MG63 (cell line): ENCODE measurements around the gene ALOX15. TPM values are rescaled to one million over a fixed set of nuclear protein-coding genes. Genes with fewer than 3 reads are reported as not detected.
A peak's percentile ranks its signal among the peaks of the same experiment; 100 is the strongest.
"Not testable (repeated sequence)": the region's sequence is repeated elsewhere in the genome, so short reads cannot be mapped to it uniquely, and the experiment has no call there.

Experiments
- DNase-seq: peaks from one replicate; pipeline ENCODE4 v3.0.0-alpha.2; 2020
- H3K27me3 ChIP-seq: fragments of 250-450 bp; sonication (Bioruptor Pico); 2 replicates; pipeline ENCODE4 v1.5.1; 2020; ENCODE audit warnings: mild to moderate bottlenecking, moderate library complexity
- H3K36me3 ChIP-seq: fragments of 250-450 bp; sonication (Bioruptor Pico); 2 replicates; pipeline ENCODE4 v1.5.1; 2020; ENCODE audit warnings: mild to moderate bottlenecking, moderate library complexity
- H3K4me3 ChIP-seq: fragments of 250-450 bp; sonication (Bioruptor Pico); 2 replicates; pipeline ENCODE4 v1.5.1; 2020; ENCODE audit warnings: mild to moderate bottlenecking, moderate library complexity
- H3K9me3 ChIP-seq: fragments of 250-450 bp; sonication (Bioruptor Pico); 2 replicates; pipeline ENCODE4 v1.5.1; 2020; ENCODE audit warnings: mild to moderate bottlenecking, moderate library complexity
- total RNA-seq: library from RNA; depleted of rRNA; stranded (reverse); fragments of >200 nt; shearing (Covaris generic); gene quantifications from 2 replicates; pipeline ENCODE4 v1.2.3, GENCODE V29; 2014; ENCODE audit warnings: low replicate concordance

ALOX15 gene
- total RNA-seq, 1 experiment from 2014 or later: not detected

DNA sequence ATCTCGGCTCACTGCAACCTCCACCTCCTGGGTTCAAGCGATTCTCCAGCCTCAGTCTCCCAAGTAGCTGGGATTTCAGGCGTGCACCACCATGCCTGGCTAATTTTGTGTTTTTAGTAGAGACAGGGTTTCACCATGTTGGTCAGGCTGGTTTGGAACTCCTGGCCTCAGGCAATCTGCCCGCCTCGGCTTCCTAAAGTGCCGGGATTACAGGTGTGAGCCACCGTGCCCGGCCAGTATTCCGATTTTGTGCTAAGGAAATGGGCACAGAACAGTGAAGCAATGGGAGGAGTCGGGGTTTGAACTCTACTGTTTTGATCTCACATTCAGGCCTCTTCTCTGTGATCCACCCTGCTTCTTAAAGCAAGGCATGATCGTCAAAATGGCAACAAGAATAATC, 36.7 kb downstream of the ALOX15 start:
- not testable (repeated sequence) for H3K4me3 ChIP-seq, DNase-seq, H3K27me3 ChIP-seq, H3K36me3 ChIP-seq, H3K9me3 ChIP-seq

DNA sequence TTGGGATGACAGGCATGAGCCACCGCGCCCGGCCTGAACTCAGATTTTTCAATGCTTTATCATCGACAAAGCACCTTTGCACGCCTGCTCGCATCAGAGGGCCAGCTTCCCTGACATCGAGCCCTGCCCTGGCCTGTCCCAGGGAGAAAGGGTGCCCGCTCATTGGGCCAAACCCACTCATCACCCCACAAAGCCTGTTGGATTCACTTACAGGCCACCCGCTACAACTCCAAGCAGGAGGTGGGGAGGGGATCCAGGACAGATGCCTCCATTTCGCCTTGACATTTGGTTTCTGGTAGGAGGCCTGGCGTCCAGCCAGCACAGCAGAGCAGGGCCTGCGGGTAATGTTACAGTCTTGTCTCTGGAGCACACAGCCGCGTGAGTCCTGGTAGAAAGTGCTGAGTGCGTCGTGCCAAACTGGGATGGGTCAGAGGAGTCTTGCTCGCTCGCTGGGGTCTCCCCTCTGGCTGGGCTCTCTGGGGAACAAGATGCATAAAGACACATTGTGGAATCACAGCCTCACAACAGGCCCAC, 37.3 kb downstream of the ALOX15 start:
- DNase-seq: no peak
- Histone ChIP-seq H3K27me3 (no peaks in the 10 kb centered on the region), H3K9me3 (no peaks in the 10 kb centered on the region), H3K4me3 (no peak overlapping the region), H3K36me3 (no peaks in the 10 kb centered on the region)

DNA sequence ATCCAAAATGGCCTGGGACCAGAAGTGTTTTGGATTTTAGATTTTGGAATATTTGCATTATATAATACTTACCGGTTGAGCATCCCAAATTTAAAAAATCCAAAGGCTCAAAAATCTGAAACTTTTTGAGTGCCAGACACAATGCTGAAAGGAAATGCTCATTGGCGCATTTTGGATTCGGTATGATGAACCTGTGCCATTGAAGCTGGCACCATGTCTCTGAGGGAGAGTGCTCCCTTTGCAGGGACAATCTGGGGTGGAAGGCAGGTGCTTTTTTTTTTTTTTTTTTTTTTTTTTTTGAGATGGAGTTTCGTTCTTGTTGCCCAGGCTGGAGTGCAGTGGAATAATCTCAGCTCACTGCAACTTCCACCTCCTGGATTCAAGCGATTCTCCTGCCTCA, 39.4 kb downstream of the ALOX15 start:
- Histone ChIP-seq H3K9me3 (no peaks in the 10 kb centered on the region), H3K36me3 (no peaks in the 10 kb centered on the region), H3K27me3 (no peaks in the 10 kb centered on the region), H3K4me3 (no peak overlapping the region)
- no peak for DNase-seq

DNA sequence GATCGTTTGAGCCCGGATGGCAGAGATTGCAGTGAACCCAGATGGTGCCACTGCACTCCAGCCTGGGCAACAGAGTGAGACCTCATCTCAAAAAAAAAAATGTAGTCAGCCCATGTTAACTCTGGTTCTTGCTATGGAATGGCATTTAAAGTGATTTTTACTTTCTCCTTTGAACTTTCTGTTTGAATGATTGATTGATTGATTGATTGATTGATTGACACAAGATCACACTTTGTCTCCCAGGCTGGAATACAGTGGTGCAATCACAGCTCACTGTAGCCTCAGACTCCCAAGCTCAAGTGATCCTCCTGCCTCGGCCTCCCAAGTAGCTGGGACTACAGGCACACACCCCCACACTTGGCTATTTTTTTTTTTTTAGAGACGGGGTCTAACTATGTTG, 40.2 kb downstream of the ALOX15 start:
- Histone ChIP-seq H3K36me3 (no peaks in the 10 kb centered on the region), H3K4me3 (no peak overlapping the region), H3K9me3 (no peaks in the 10 kb centered on the region), H3K27me3 (no peaks in the 10 kb centered on the region)
- no peak for DNase-seq

DNA sequence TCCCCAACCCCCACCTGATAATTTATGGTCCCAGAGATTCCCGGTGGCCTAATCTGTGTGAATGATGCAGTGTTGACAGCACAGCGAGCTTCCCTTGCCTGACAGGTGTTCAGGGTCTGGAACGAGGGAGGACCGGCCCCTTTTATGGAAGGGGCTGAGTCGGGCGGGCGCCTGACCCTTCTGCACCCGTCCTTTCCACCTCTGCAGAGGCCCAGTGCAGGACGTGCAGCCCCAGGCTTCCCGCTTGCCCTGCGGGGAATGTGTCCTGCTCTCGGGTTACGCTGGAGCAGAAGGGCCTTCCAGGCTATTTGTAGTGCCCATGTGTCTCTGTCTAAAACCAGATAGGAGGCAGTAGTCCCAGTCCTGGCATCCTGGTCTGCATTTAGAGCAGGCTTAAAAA, 40.9 kb downstream of the ALOX15 start:
- Histone ChIP-seq H3K27me3 (no peaks in the 10 kb centered on the region), H3K9me3 (no peaks in the 10 kb centered on the region), H3K36me3 (no peaks in the 10 kb centered on the region), H3K4me3 (no peak overlapping the region)
- no peak for DNase-seq

DNA sequence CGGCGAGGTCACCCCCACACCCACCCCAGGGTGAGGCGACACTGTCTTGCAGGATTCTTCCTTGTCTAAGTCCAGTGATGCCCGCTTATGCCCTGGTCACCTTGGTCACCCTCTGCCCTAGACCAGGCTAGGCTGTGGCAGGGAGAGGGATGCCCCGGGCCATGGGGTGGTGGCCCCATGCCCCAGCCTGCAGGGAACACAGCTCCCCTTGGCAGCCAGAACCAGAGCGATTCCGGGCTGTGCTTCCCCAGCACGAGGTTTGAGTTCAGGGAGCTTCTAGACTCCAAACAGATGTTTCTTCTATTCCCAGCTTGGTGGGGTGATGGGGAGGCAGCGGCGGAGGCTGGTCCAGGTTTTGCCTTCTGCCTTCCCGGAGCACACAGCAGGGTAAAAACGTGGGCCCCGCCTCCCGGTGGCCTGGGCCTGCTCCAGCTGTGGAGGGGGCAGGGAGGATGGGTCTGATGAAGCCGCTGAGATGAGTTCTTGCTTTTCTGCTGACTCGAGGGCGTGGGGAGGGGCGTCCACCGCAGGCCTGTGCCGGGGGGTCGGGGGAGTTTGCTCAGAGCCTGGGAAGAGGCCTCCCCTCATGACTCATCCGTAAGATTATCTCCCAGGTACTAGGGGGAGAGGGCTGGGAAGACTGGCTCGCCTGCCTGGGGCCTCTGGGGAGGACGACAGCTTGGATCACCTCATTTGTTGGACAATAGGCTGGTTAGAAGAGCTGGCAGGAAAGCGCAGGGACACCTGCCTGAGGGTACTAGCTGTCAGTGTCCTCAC, 41.8 kb downstream of the ALOX15 start:
- Histone ChIP-seq H3K4me3 (no peak overlapping the region), H3K36me3 (no peaks in the 10 kb centered on the region), H3K27me3 (no peaks in the 10 kb centered on the region), H3K9me3 (no peaks in the 10 kb centered on the region)
- no peak for DNase-seq

DNA sequence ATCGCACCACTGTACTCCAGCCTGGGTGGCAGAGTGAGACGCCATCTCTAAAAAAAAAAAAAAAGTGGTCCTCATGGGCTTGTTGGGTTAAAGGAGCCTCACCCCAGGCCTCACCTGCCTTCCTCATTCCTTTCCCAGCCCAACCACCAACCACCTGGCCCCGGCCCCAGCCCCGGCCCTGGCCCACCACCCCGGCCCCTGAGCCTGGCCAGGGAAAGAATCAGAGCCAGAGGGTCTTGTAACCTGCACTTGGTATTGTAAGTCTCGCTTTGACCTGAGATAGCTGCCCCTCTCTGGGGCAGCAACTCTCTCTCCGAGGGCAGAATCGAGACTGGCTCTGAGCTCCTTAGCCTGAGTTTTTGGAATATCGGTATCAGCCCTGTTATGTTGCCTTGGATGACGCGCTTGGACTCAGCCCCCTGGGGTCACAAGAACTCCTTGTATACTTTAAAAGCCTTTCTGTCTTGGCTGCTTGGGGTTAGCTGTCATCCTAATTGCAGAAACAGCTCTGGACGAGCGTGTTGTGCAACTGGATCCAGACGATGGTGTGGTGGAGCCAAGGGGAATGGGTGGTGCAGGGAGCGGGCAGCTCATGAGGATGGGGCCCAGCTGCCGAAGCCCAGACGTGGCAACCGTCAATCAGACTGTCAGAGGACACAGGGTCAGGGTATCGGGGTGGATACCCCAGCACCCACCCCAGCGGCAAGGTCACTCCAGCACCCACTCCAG, 42.5 kb downstream of the ALOX15 start:
- Histone ChIP-seq H3K36me3 (no peaks in the 10 kb centered on the region), H3K4me3 (no peak overlapping the region), H3K27me3 (no peaks in the 10 kb centered on the region), H3K9me3 (no peaks in the 10 kb centered on the region)
- DNase-seq: no peak

DNA sequence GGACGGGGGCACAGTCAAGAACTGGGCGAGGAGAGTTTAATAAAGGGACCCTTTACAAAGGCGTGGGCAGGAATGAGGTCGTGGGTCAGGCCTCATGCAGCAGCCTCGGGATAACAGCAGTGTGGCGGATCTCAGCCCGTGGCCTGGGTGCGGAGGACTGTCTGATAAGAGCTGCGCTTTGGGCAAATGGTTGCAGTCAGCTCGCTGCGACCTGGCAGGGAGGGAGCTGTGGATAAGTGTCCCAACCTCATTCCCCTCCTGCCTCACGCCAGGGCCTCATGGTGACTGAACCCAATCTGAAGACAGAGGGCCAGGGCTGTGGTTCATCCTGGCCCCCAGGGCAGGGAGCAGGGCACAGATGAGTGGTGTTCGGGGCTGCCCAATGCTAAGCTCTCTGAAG, 43.5 kb downstream of the ALOX15 start:
- DNase-seq: no peak
- no peaks in the 10 kb centered on the region for H3K9me3 ChIP-seq
- no peak overlapping the region for H3K4me3 ChIP-seq

DNA sequence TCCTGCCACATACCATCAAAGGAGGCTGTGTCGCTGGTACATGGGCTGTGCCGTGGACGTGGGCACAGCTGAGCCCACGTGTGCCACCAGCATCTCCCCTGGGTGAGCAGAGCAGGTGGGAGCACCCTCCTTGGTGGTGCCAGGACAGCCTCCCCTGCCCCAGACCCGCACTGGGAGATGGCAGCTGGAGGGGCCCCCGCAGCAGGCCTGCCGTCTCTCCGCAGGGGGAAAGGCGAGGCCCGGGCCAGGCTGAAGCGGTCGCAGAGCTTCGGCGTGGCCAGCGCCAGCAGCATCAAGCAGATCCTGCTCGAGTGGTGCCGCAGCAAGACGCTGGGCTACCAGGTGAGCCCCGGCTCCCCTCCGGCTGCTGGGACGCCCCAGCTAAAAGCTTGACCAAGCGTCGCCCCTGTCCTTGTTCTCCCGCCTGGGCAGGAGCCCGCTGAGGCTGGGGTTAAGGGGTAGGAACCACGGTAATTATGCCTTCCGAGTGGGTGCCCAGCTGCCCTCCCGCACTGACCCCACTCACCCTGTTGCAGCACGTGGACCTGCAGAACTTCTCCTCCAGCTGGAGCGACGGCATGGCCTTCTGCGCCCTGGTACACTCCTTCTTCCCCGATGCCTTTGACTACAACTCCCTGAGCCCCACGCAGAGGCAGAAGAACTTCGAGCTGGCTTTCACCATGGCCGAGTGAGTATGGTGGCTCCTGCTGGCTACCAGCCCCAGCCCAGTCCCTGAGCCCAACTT, 44.7 kb downstream of the ALOX15 start:
- DNase-seq: no peak
- H3K4me3 ChIP-seq: no peak overlapping the region
- H3K36me3 ChIP-seq: no peaks in the 10 kb centered on the region
- no peaks in the 10 kb centered on the region for H3K9me3 ChIP-seq
- H3K27me3 ChIP-seq: no peaks in the 10 kb centered on the region

More for the DNA sequence above, 43.5 kb downstream of the ALOX15 start:
- Histone ChIP-seq H3K27me3 (no peaks in the 10 kb centered on the region), H3K36me3 (no peaks in the 10 kb centered on the region)

DNA sequence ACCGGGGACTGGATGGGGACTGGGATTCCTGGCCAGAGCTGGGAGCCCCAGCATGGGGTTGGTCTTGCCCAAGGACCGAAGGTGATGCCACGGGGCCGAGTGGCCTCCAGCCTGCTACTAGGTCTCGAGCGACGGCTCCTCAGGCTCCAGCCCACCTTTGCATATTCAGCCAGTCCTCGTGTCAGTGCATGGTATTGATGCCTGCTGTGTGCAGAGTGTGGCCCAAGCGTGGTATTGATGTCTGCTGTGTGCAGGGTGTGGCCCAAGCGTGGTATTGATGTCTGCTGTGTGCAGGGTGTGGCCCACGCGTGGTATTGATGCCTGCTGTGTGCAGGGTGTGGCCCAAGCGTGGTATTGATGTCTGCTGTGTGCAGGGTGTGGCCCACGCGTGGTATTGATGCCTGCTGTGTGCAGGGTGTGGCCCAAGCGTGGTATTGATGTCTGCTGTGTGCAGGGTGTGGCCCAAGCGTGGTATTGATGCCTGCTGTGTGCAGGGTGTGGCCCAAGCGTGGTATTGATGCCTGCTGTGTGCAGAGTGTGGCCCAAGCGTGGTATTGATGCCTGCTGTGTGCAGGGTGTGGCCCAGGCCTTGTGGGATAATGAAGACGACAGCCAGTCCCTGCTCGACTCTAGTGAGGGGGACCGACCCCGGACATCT, 45.7 kb downstream of the ALOX15 start:
- not testable (repeated sequence) for H3K36me3 ChIP-seq, DNase-seq, H3K27me3 ChIP-seq, H3K4me3 ChIP-seq, H3K9me3 ChIP-seq

DNA sequence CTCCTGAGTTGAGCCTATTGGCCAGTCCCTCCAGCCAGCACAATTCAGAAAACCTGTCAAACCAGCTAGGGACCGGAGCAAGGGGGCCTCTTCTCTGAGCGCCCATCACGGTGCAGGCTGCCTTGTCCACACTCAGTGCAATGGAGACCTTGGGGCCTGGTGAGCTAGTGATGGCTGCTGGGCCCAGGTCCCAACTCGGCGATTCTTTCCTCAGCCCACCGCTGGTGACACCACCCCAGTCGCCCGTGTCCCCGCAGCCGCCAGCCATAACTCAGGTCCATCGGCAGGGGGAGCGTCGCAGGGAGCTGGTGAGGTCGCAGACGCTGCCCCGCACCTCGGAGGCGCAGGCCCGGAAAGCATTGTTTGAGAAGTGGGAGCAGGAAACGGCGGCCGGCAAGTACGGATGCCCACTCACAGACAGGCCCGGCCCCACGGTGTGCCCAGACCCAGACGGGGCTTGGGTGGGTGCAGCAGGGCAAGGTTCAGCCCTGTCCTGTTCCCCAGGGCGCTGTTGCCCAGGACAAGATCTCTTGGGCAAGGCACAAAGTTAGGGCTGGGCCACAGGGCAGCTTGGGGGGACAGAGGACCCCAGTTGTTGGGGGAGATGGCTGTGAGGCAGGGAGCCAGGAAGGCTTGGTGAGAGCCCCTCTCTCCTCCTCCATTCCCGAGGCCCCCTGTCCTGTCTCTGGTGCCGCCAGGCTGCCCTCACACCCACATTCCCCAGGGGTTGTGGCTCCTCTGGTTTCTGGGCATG, 46.4 kb downstream of the ALOX15 start:
- DNase-seq: no peak
- no peaks in the 10 kb centered on the region for H3K36me3 ChIP-seq
- H3K9me3 ChIP-seq: no peaks in the 10 kb centered on the region
- H3K4me3 ChIP-seq: no peak overlapping the region
- H3K27me3 ChIP-seq: no peaks in the 10 kb centered on the region

DNA sequence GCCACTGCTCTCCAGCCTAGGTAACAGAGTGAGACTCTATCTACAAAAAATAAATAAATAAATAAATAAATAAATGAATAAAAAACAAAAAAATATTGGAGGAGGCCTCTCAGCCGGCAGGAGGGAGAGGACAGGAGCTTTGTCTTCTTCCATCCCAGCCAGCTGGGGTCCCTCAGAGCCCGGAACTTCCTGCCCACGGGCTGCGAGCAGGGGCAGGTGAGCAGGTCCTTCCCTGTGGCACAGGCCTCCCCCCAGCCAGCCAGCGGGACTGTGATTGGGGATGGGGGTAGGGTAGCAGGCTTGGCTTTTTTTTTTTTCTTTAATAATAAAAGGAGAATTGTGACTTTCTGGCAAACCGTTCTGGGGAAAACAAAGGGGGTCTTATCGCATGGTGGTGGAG, 47.1 kb downstream of the ALOX15 start:
- H3K27me3 ChIP-seq: no peaks in the 10 kb centered on the region

DNA sequence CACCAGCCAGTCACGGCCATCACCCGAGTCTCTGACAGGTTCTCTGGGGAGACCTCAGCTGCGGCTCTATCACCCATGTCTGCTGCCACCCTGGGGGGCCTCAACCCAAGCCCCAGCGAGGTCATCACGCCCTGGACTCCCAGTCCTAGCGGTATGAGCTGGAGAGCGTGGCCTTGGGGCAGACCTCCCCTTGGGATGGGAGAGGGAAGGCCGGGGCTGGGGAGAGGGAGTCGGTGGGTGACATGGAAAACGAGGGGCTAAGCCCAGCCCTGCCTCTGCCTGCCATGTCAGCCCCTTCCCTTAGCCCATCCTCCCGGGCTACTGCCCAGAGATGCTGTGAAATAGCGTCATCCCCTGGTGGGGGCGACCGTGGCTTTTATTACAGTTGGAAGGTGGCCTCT, 48.5 kb downstream of the ALOX15 start:
- no peak for DNase-seq
- no peaks in the 10 kb centered on the region for H3K27me3 ChIP-seq
- H3K36me3 ChIP-seq: no peaks in the 10 kb centered on the region
- no peaks in the 10 kb centered on the region for H3K9me3 ChIP-seq
- no peak overlapping the region for H3K4me3 ChIP-seq

More for the DNA sequence above, 47.1 kb downstream of the ALOX15 start:
- Histone ChIP-seq H3K9me3 (no peaks in the 10 kb centered on the region), H3K36me3 (no peaks in the 10 kb centered on the region), H3K4me3 (no peak overlapping the region)
- DNase-seq: no peak

DNA sequence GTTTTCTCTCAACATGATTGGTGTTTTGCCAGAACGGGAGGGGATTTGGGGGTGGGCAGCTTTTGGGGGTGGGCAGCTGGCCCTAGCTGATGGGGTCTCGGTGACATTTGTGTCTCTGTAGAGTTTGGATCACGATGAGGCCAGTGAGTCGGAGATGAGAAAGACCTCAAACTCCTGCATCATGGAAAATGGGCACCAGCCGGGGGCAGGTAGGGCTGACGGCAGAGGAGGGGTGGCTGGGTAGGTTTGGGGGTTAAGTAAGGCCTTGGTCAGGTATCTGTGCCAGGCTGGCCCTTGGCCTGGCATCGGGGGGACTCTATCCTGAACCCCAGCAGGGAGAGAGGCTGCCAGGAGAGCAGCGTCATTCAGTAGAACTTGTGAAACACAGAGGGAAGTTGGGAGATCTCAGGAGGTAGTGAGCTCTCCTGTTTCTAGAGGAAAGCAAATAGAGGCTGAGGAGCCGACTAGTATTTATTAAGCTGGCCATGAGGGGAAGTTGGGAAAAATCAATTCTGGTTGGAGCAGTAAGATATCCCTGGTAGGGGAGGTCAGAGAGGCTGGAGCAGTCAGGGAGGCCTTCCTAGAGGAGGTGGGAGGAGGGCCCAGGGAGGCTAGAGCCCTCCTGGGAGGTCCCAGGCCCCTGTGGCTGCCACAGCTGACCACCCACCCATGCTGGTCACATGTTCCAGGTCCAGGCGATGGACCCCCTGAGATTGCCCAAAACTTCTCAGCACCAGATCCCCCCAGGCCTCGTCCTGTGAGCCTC, 49.1 kb downstream of the ALOX15 start:
- no peaks in the 10 kb centered on the region for H3K27me3 ChIP-seq
- no peak for DNase-seq
- no peaks in the 10 kb centered on the region for H3K9me3 ChIP-seq
- H3K4me3 ChIP-seq: no peak overlapping the region
- H3K36me3 ChIP-seq: no peaks in the 10 kb centered on the region

DNA sequence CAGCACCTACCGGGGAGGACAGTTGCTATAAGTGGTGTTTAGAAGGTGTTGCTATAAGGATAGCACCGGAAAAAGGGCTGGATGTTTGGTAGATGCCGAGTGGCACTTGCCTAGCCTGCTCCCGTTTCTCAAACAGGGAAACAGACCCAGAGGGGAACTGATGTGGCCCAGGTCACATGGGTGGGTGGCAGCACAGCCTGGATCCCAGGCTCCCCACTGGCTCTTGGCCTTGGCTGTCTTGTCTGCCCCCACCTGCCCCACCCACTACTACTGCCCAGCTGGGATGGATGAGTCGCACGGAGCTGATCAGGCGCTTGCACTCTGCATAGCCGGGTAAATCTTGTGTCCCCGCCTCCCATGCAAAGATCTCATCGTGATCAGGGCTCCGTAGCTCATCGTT, 49.9 kb downstream of the ALOX15 start:
- peak; percentile 53 for DNase-seq
- Histone ChIP-seq H3K36me3 (no peaks in the 10 kb centered on the region), H3K4me3 (no peak overlapping the region), H3K27me3 (no peaks in the 10 kb centered on the region), H3K9me3 (no peaks in the 10 kb centered on the region)
